A549 (cell line): ENCODE measurements around the gene BCKDHA.

Source experiments
- CTCF ChIP-seq: fragments of >200 bp; sonication (Bioruptor Twin); formaldehyde crosslinking; IDR thresholded peaks from 3 replicates; pipeline ENCODE4 v1.5.1; 2016
- ELK1 ChIP-seq: fragments of 150-350 bp; IDR thresholded peaks from 2 replicates; pipeline ENCODE4 v1.6.1; 2014; ENCODE audit warnings: low read depth, mild to moderate bottlenecking, low read length
- HDAC2 ChIP-seq: fragments of 200-600 bp; sonication (generic); IDR thresholded peaks from 2 replicates; pipeline ENCODE4 v1.6.1; 2016
- MAFK ChIP-seq: fragments of 450-650 bp; IDR thresholded peaks from 2 replicates; pipeline ENCODE4 v1.6.1; 2014; ENCODE audit not compliant: partially characterized antibody
- MAZ ChIP-seq: fragments of 150-350 bp; IDR thresholded peaks from 2 replicates; pipeline ENCODE4 v1.6.1; 2014; ENCODE audit warnings: antibody characterized with exemption, low read depth, low read length, borderline replicate concordance
- POLR2AphosphoS2 ChIP-seq: conservative IDR thresholded peaks from 2 replicates; pipeline ENCODE4 v1.6.1; 2012; ENCODE audit warnings: low read length, improper control_type of control experiment, inconsistent platforms

- no peak for TF ChIP-seq MAFK
- no peak for TF ChIP-seq HDAC2
- TF ChIP-seq POLR2AphosphoS2 = no peak
- no peak for TF ChIP-seq CTCF
- no peak for TF ChIP-seq MAZ
- no peak for TF ChIP-seq ELK1
Measured at GRCh38 chr19:41372501-41372900, 25.1 kb upstream of the BCKDHA start.
